Hepatocyte (in vitro differentiated cells): Measurements from ENCODE around the gene ROR1. TPM values are rescaled to one million over a fixed set of nuclear protein-coding genes. Genes with fewer than 3 reads are reported as not detected.
A peak's percentile ranks its signal among the peaks of the same experiment; 100 is the strongest.

Source experiments
- DNase-seq: peaks from one replicate; pipeline ENCODE4 v3.0.0-alpha.2; 2016; ENCODE audit warnings: low spot score
- H2AFZ ChIP-seq: fragments of 200-600 bp; sonication (generic); 2 replicates; pipeline ENCODE4 v1.6.0; 2016; ENCODE audit warnings: antibody characterized with exemption, mild to moderate bottlenecking
- H3K27ac ChIP-seq: fragments of 200-600 bp; sonication (generic); 2 replicates; pipeline ENCODE4 v1.5.1; 2016; ENCODE audit warnings: mild to moderate bottlenecking
- H3K27me3 ChIP-seq: fragments of 200-600 bp; sonication (generic); 2 replicates; pipeline ENCODE4 v1.6.1; 2016
- H3K36me3 ChIP-seq: fragments of 200-600 bp; sonication (generic); replicated peaks from 2 replicates; pipeline ENCODE4 v1.5.1; 2016; ENCODE audit warnings: low read depth; ENCODE audit not compliant: insufficient read depth
- H3K4me1 ChIP-seq: fragments of 200-600 bp; sonication (generic); 2 replicates; pipeline ENCODE4 v1.5.1; 2016; ENCODE audit warnings: mild to moderate bottlenecking, moderate library complexity; ENCODE audit not compliant: insufficient read depth
- H3K4me2 ChIP-seq: fragments of 200-600 bp; sonication (generic); 2 replicates; pipeline ENCODE4 v1.6.0; 2016
- H3K4me3 ChIP-seq: fragments of 200-600 bp; sonication (generic); 2 replicates; pipeline ENCODE4 v1.5.1; 2016; ENCODE audit warnings: mild to moderate bottlenecking
- H3K79me2 ChIP-seq: fragments of 200-600 bp; sonication (generic); 2 replicates; pipeline ENCODE4 v1.6.0; 2017; ENCODE audit warnings: mild to moderate bottlenecking
- H3K9me2 ChIP-seq: fragments of 200-600 bp; sonication (generic); replicated peaks from 2 replicates; pipeline ENCODE4 v1.6.0; 2017; ENCODE audit warnings: mild to moderate bottlenecking; ENCODE audit not compliant: insufficient read depth
- H3K9me3 ChIP-seq: fragments of 200-600 bp; sonication (generic); 2 replicates; pipeline ENCODE4 v1.5.1; 2016; ENCODE audit warnings: low read depth, mild to moderate bottlenecking
- H4K20me1 ChIP-seq: fragments of 200-600 bp; sonication (generic); 2 replicates; pipeline ENCODE4 v1.6.0; 2016; ENCODE audit warnings: mild to moderate bottlenecking; ENCODE audit not compliant: insufficient read depth, poor library complexity, severe bottlenecking
- EZH2 ChIP-seq: fragments of 200-600 bp; sonication (generic); IDR thresholded peaks from 2 replicates; pipeline ENCODE4 v1.6.1; 2016; ENCODE audit warnings: antibody characterized with exemption, mild to moderate bottlenecking, borderline replicate concordance
- EZH2phosphoT487 ChIP-seq: fragments of 200-600 bp; sonication (generic); IDR thresholded peaks from one replicate; pipeline ENCODE4 v1.6.1; 2018; ENCODE audit warnings: antibody characterized with exemption, mild to moderate bottlenecking, low read depth, moderate library complexity; ENCODE audit not compliant: unreplicated experiment, severe bottlenecking
- WGBS: methylation state at CpG from one replicate; pipeline ENCODE4 v1.1.6; 2016; ENCODE audit warnings: low lambda C conversion rate; ENCODE audit errors: missing lambda C conversion rate; 5-methylcytosine and 5-hydroxymethylcytosine counted together
- polyA plus RNA-seq: library from polyadenylated mRNA; unstranded; fragments of >200 nt; fragmentation: Nextera tagmentation; extraction: Ambion mirVana; gene quantifications from 2 replicates; pipeline ENCODE4 v1.2.1, GENCODE V29; 2016
- total RNA-seq: library from RNA; depleted of rRNA; stranded (reverse); fragments of >200 nt; gene quantifications from 2 replicates; pipeline ENCODE4 v1.2.3, GENCODE V29; 2014
- TF ChIP-seq, protein P1 (sequence below): fragments of 200-600 bp; sonication (generic); IDR thresholded peaks from 2 replicates; pipeline ENCODE4 v1.5.1; 2016; ENCODE audit warnings: antibody characterized with exemption, mild to moderate bottlenecking; ENCODE audit not compliant: poor library complexity

The ROR1 gene
- total and polyA plus RNA-seq, 2 experiments from 2014 or later, result 16.4 to 27.7 TPM

DNA sequence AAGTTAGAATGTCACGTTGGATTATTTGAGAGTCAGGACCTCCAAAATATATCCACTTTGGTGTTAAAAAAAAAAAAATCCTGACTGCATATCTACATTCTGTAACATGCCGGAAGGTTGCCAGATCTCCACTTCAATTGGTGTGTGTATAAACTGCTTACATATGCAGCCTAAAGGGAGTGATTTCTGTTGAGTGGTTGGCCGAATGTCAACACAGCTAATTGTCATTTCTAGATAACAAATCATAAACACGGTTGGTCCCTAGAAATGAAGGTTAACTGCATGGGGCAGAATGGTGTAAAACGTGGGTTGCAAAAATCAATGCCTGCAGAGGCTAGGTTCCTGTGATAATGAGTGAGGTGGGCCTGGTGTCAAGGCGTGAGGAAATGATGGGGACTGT lies 15.0 kb upstream of the ROR1 start:
- 45% methylated on average over 6 of the region's 6 CpGs for WGBS
- TF ChIP-seq, protein P1, sequence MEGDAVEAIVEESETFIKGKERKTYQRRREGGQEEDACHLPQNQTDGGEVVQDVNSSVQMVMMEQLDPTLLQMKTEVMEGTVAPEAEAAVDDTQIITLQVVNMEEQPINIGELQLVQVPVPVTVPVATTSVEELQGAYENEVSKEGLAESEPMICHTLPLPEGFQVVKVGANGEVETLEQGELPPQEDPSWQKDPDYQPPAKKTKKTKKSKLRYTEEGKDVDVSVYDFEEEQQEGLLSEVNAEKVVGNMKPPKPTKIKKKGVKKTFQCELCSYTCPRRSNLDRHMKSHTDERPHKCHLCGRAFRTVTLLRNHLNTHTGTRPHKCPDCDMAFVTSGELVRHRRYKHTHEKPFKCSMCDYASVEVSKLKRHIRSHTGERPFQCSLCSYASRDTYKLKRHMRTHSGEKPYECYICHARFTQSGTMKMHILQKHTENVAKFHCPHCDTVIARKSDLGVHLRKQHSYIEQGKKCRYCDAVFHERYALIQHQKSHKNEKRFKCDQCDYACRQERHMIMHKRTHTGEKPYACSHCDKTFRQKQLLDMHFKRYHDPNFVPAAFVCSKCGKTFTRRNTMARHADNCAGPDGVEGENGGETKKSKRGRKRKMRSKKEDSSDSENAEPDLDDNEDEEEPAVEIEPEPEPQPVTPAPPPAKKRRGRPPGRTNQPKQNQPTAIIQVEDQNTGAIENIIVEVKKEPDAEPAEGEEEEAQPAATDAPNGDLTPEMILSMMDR, result no peak
- TF ChIP-seq EZH2phosphoT487 (no peak), EZH2 (no peak)
- DNase-seq, result peak; percentile 25

DNA sequence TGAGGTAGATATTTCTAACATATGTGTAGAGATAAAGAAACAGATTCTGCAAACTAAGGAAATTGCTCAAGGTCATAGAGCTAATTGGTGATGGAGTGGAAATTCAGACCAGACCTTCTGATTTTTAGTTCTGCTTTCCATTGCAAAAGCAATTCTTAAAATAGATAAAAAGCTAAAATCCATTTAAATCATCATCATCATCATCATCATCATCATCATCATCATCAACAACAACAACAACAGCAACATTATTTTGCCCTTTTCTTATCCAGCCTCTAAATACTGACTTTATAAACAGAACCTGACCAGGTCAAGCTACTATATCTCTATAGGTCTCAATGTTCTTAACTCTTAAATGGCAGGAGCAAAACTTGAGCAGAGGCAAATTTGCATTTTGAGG lies 14.0 kb upstream of the ROR1 start:
- H3K4me1 ChIP-seq, result peaks cover 7% of the 10 kb centered on the region
- H4K20me1 ChIP-seq, result no peaks in the 10 kb centered on the region
- no peaks in the 10 kb centered on the region for H3K9me3 ChIP-seq
- H2AFZ ChIP-seq, result no peak overlapping the region
- no peak for DNase-seq
- no peak overlapping the region for H3K4me2 ChIP-seq
- H3K9me2 ChIP-seq, result no peaks in the 10 kb centered on the region
- TF ChIP-seq, protein P1, result no peak
- TF ChIP-seq EZH2phosphoT487 (no peak), EZH2 (no peak)
- no peaks in the 10 kb centered on the region for H3K36me3 ChIP-seq
- H3K79me2 ChIP-seq, result no peaks in the 10 kb centered on the region
- H3K27ac ChIP-seq, result no peak overlapping the region
- H3K27me3 ChIP-seq, result no peaks in the 10 kb centered on the region
- no peak overlapping the region for H3K4me3 ChIP-seq

More for the DNA sequence above, 15.0 kb upstream of the ROR1 start:
- H3K27me3 ChIP-seq, result no peaks in the 10 kb centered on the region
- H3K4me1 ChIP-seq, result peaks cover 7% of the 10 kb centered on the region
- H3K27ac ChIP-seq, result no peak overlapping the region
- H3K9me3 ChIP-seq, result no peaks in the 10 kb centered on the region
- H3K4me3 ChIP-seq, result no peak overlapping the region
- no peaks in the 10 kb centered on the region for H3K36me3 ChIP-seq
- peak overlapping the region; percentile 34 for H3K4me2 ChIP-seq
- H3K9me2 ChIP-seq, result no peaks in the 10 kb centered on the region
- no peaks in the 10 kb centered on the region for H4K20me1 ChIP-seq
- no peak overlapping the region for H2AFZ ChIP-seq
- H3K79me2 ChIP-seq, result no peaks in the 10 kb centered on the region

DNA sequence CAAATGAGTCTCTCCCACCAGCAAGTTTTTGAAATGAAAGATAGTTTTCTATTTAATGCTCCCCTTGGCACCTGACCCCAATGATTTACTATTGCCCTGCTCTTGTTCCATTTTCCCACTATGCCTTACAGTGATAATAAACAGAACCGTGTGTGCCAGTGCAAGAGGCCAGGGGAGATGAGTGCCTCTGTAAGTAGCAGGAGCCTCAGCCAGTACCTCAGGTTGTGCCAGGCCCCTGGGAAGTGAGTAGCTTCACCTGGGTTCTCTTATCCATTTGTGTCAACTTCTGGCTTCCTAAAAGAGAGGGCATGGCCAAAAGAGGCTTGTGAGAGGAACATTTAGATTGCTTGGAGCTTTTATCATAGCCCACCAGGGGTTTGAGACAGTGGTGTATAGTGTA lies 3.4 kb upstream of the ROR1 start:
- peaks cover 4% of the 10 kb centered on the region for H3K79me2 ChIP-seq
- no peaks in the 10 kb centered on the region for H3K9me2 ChIP-seq
- H2AFZ ChIP-seq, result no peak overlapping the region
- DNase-seq, result no peak
- H3K27me3 ChIP-seq, result no peaks in the 10 kb centered on the region
- no peaks in the 10 kb centered on the region for H3K36me3 ChIP-seq
- no peak overlapping the region for H3K4me3 ChIP-seq
- H3K9me3 ChIP-seq, result no peaks in the 10 kb centered on the region
- H3K27ac ChIP-seq, result no peak overlapping the region
- WGBS, result 65% methylated on average over 1 of the region's 1 CpG
- H3K4me2 ChIP-seq, result no peak overlapping the region
- H4K20me1 ChIP-seq, result no peaks in the 10 kb centered on the region
- H3K4me1 ChIP-seq, result peaks cover 17% of the 10 kb centered on the region
- TF ChIP-seq EZH2 (no peak), EZH2phosphoT487 (no peak)
- TF ChIP-seq, protein P1, result no peak

DNA sequence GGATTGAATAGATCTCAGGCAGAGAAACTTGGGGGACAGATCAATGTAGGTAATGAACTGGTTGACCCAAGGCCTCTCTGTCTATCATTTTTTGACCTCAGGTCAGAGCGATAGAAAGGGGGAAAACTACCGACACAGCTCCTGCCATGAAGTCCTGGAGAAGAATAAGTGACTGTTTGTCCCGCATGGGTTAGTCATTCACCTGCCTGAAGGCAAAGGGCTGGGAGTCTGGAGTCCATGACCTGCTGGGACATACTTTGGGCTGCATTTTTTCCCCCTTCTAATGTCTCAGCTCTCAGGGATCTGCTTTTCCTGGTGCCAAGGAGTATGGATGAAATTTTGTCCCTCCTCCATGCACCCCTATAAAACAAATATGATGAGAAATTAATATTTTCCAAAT lies 1.6 kb upstream of the ROR1 start:
- H3K27me3 ChIP-seq, result no peaks in the 10 kb centered on the region
- DNase-seq, result no peak
- H3K9me2 ChIP-seq, result no peaks in the 10 kb centered on the region
- peaks cover 29% of the 10 kb centered on the region for H3K4me1 ChIP-seq
- no peaks in the 10 kb centered on the region for H3K9me3 ChIP-seq
- H3K36me3 ChIP-seq, result no peaks in the 10 kb centered on the region
- peak overlapping the region; percentile 23 for H3K27ac ChIP-seq
- WGBS, result 63% methylated on average over 3 of the region's 3 CpGs
- peaks cover 7% of the 10 kb centered on the region for H4K20me1 ChIP-seq
- TF ChIP-seq, protein P1, result no peak
- TF ChIP-seq EZH2phosphoT487 (no peak), EZH2 (no peak)
- no peak overlapping the region for H3K4me2 ChIP-seq
- H3K79me2 ChIP-seq, result peaks cover 21% of the 10 kb centered on the region
- H3K4me3 ChIP-seq, result no peak overlapping the region
- H2AFZ ChIP-seq, result no peak overlapping the region
